Kidney tubule cell (primary cell): ENCODE data around the gene GNG7.
"Not testable (repeated sequence)": the region's sequence is repeated elsewhere in the genome, so short reads cannot be mapped to it uniquely, and the experiment has no call there.

ENCODE experiments used
- DNase-seq: peaks from one replicate; pipeline ENCODE4 v3.0.0-alpha.2; 2018; ENCODE audit warnings: low spot score

The GNG7 gene

GRCh38 chr19:2726904-2727639, 24.6 kb upstream of the GNG7 start:
- DNase-seq = peak; percentile 10

GRCh38 chr19:2726160-2726855, 23.8 kb upstream of the GNG7 start:
- no peak for DNase-seq

GRCh38 chr19:2724148-2724557, 21.7 kb upstream of the GNG7 start:
- DNase-seq = no peak

- DNase-seq = no peak
These were observed 21.3 kb upstream of the GNG7 start for GRCh38 chr19:2723747-2724146.

- DNase-seq = no peak
These were observed 20.8 kb upstream of the GNG7 start for GRCh38 chr19:2723345-2723715.

- DNase-seq = peak; percentile 77
These were observed 20.2 kb upstream of the GNG7 start for GRCh38 chr19:2722541-2723344.

GRCh38 chr19:2721570-2722540, 19.4 kb upstream of the GNG7 start:
- no peak for DNase-seq

GRCh38 chr19:2720777-2721569, 18.5 kb upstream of the GNG7 start, which contains the start of gene DIRAS1:
Gene DIRAS1, minus strand, starts transcription at chr19:2721372. Its CDS starts 3,566 bp downstream, at chr19:2717806.
- DNase-seq = no peak

GRCh38 chr19:2719920-2720776, 17.7 kb upstream of the GNG7 start:
- DNase-seq = no peak

GRCh38 chr19:2719232-2719735, 16.8 kb upstream of the GNG7 start:
- DNase-seq = no peak

- no peak for DNase-seq
These were observed 15.4 kb upstream of the GNG7 start for GRCh38 chr19:2717638-2718541.

- DNase-seq = no peak
These were observed 14.5 kb upstream of the GNG7 start for GRCh38 chr19:2716722-2717637.

- no peak for DNase-seq
These were observed 13.8 kb upstream of the GNG7 start for GRCh38 chr19:2716275-2716650.

- no peak for DNase-seq
These were observed 13.2 kb upstream of the GNG7 start for GRCh38 chr19:2715470-2716274.

GRCh38 chr19:2714531-2715269, 12.2 kb upstream of the GNG7 start:
- DNase-seq = no peak

GRCh38 chr19:2714102-2714501, 11.6 kb upstream of the GNG7 start:
- DNase-seq = not testable (repeated sequence)
